ENCODE results near the gene NCF4.

NCF4 gene

GRCh38 chr22:36899498-36899897 is 38.7 kb downstream of the NCF4 start:
- DNase-seq: no peak

GRCh38 chr22:36900225-36900624 is 39.4 kb downstream of the NCF4 start:
- no peak for DNase-seq

GRCh38 chr22:36900880-36901279 is 40.1 kb downstream of the NCF4 start:
- DNase-seq: no peak

GRCh38 chr22:36901411-36902142 is 40.8 kb downstream of the NCF4 start:
- DNase-seq: no peak

GRCh38 chr22:36902143-36902926 is 41.5 kb downstream of the NCF4 start:
- DNase-seq: no peak

DNA sequence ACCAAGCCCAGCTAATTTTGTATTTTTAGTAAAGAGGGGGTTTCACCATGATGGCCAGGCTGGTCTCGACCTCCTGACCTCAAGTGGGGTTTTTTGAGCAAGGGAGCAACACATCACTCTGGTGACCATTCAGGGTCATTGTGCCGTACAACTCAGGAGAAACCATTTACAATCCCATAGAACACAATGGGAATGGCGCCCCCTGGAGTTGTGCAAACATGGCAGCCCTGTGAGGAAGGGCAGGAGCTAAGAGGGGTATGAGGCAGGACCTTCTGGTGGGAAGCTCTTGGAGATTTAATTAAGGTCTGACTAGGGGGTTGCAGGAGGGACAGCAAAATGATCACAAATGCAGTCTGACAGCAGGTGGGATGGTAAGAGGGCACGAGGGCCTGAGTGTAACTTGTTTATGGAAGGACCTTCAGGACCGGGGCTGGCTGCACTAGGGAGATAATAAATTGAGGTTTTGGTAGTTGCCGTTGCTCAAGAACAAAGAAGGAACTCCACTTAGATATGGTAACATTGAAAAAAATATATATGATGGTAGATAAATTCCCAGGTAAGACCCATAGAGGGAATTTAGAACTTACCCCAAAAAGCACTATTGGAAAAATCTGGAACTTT is 43.6 kb downstream of the NCF4 start:
- no peak for DNase-seq

DNA sequence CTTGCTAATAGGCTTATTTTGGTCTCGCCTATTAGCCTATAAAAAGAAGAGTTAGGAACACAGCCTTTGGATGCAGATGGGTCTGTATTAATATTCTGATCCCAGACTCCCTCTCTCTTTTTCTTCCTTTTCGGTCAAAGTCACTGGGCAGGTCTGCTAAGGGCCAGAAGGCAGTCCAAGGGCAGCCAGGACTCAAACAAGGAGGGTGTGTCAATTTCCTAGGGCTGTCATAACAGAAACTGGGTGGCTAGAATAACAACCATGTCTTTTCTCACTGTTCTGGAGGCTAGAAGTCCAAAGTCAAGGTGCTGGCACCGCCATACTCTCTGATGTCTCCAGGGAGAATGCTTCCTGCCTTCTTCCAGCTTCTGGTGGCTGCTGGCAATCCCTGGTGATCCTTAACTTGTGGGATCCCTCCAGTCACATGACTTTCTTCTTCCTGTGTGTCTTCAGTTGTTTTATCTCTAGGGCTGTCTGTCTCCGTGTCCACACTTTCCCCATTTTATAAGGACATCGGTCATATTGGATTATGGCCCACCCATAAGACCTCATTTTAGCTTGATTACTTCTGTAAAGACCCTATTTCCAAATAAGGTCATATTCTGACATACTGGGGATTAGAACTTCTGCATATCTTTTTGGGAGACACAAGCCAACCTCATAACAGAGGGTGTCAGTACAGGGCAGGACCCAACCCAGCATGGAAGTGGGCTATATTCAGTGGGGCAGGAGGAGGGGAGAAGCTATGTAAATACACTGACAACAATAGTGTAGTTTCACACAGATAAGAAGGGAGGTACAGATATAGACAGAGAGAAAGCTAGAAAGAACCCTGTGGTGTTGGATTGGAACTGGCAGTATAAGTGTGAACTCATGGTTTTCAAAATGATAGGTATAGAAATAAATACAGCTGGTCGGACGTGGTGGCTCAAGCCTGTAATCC is 46.7 kb downstream of the NCF4 start:
- no peak for DNase-seq

- no peak for DNase-seq
Measured at GRCh38 chr22:36910461-36910860, 49.7 kb downstream of the NCF4 start.

DNA sequence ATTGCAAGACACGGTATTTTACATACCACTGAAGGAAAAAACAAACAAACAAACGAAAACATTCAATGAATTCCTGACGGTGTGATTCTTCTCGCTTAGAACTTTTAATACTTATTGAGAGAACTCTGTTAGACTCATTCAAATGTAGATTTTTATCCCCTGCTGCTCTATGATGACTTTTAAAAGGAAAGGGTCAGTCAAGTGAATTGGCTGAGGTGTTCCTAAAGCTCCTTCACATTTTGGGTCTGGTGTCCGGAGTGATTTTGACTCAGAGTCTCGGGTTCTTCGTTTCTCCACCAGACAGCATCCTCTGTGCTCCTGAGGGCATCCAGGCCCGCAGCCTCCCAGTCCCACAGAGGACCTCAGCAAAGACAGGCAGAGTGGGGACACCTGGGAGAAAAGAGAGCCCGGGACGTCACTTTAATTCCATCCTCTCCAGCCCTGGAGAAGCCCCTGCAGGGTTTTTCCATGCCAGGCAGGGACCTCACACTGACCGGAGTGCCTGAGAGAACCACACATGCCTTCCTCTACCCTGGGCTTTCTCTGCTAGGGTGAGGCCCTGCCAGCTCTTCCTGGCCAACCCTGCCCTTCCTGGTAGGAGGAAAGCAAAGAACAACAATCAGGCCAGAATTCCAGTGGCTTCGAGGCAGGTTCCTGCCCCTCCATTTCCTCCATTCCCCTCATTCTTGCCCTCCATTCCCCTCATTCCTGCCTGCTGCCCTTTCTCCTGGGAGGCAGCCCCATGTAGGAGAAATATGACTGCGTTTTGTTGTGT is 51.3 kb downstream of the NCF4 start:
- no peak for DNase-seq

- no peak for DNase-seq
Measured at GRCh38 chr22:36912694-36913426, 52.1 kb downstream of the NCF4 start.

DNA sequence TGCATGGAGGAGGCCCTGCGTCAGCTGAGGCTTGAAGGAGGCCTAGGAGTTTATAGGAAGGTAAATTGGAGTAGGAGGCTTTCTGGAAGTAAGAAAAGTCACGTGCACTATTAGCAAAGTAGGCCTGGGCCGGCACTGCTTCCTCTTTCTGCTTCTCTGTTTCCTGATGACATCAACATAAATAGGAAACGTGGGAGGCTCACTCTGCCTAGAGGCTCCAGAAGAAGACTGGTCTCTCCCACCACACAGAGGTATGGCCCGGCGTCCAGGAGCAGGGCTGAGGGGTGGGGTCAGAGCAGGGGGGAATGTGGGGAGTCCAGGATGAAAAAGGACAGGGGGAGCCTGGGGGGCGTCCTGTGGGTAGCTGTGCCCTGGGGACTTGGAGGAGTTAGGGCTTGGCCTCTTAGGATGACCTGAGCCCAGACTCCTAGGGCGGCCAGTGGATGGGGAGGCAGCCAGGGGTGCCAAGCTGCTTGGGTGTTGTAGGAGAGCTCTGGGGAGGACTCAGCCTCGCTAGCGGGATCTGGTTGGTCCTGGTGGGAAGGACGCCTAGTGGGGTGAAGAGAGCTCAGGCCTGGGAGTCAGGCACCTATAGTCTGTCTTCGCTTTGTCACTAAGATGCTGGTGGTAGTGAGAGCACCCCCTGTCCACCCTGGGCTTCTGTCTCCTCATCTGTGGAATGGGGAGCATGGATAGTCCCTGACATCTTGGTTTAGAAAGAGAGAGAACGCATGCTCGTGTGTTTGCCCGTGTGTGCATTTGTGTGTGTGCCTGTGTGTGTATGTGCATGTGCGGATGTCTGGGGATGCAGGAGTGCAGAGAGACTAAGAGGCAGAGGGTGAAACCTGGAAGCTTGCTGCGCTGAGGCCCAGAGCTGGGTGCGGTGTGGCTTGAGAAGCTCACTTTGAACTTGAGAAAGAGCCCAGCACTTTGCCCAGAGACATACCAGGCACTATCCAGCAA is 52.9 kb downstream of the NCF4 start, which contains the start of gene CSF2RB:
TSS of gene CSF2RB (plus strand) at position 202 of the 963 bp plus-strand sequence. CDS start 8,580 bp downstream, outside the sequence.
- no peak for DNase-seq

- DNase-seq: no peak
Measured at GRCh38 chr22:36914390-36914752, 53.6 kb downstream of the NCF4 start.

DNA sequence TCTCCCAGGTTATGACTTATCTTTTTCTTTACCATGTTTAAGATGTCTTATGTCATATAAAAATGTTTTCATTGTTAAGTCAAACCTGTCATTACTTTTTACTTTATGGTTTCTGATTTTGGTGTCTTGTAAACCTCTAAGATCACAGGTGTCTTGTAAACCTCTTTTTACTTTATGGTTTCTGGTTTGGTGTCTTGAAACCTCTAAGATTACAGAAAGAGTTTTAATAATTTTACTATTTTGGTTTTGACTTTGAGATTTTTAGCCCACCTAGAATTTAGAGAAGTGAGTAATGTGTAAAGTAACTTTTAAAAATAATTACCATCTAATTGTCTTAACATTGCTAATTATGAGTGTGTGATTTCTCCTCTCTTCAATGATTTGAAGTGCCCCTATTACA is 55.2 kb downstream of the NCF4 start:
- DNase-seq: no peak

DNA sequence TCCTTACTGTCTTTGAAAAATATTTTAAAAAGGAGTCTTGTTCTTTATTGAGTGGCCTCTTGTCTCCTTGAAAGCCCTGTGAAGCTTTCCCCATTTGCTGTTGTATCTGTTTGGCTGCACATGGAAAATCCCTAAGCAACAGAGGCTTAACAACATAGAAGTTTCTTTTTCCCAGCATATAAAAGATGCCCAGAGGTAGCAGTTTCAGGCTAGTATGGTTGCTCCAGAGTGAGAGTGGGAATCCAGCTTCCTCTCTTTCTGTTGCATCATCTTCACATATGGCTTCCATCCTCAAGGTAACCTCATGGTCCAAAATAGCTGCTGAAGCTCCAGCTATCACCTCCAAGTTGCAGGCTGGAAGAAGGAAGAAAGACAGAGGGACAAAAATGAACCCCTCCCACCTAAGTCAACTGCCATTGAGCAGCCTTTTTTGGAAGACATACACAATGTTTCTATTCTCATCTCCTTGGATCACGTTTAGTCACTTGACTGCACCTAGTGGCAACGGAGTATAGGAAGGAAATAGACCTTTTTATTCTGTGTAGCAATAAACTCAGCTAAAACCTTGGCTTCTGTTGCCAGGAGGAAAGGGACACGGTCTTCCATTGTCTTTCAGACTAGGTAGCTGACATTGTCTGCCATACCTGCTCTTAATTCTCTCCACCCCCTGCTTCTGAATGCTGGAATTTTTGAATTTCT is 57.9 kb downstream of the NCF4 start:
- no peak for DNase-seq

- no peak for DNase-seq
Measured at GRCh38 chr22:36921309-36922104, 60.7 kb downstream of the NCF4 start.

GRCh38 chr22:36922105-36922608 is 61.4 kb downstream of the NCF4 start:
- no peak for DNase-seq

DNA sequence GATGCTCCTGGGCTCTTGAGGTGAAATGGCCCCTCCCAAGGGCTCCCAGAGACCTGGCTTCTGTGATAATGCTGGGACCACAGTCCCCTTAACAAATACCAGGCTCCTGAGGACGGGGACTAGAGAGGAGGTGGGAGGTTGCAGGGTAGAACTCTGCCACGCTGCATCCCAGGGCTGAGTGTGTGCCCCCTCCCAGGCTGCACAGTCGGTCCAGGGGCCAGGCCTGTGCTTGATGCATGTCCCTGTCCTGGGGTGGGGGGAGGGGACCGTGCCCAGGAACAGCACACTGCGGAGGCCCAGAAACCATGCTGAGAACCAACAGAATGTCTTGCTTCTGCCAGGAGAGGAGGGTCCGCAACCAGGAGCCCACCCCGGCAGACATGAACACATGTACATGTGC is 61.9 kb downstream of the NCF4 start:
- no peak for DNase-seq

GRCh38 chr22:36923131-36923788 is 62.5 kb downstream of the NCF4 start:
- no peak for DNase-seq

Data from SHP77 treated with DMSO at 0.1 percent for 48 hours (cell line).